ENCODE data around the gene LARGE2. TPM values are rescaled to one million over a fixed set of nuclear protein-coding genes. Genes with fewer than 3 reads are reported as not detected.

The LARGE2 gene
- total RNA-seq, 1 donor from 2014 or later: 39.4 TPM

DNA sequence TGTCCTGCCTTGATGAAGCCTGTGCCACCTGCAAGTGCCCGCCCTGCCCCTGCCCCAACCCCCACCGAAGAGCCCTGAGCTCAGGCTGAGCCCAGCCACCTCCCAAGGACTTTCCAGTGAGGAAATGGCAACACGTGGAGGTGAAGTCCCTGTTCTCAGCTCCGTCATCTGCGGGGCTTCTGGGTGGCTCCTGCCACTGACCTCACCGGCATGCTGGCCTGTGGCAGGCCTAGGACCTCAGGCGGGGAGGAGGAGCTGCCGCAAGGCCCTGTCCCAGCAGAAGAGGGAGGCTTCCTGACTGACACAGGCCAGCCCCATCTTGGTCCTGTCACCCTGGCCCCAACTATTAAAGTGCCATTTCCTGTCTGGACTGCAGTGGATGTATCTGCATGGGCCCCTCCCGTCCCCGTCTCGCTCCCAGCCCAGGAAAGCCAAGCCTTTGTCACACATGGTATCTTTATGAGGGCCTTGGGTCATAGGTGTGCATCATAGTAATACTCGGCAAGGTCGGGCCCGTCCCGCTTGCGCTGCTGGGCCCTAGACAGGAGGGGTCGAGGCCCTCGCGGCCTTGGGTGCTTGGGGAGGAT is 16.3 kb upstream of the LARGE2 start:
- Mint-ChIP-seq H3K36me3 (ENCODE audit: insufficient read depth) (peaks cover 5% of the 10 kb centered on the region), H3K9me3 (ENCODE audit: low read depth) (no peaks in the 10 kb centered on the region), H3K27ac (no peak overlapping the region), H3K4me1 (ENCODE audit: low read depth) (no peaks in the 10 kb centered on the region), H3K27me3 (no peaks in the 10 kb centered on the region), H3K4me3 (ENCODE audit: low read depth) (no peak overlapping the region)
- TF ChIP-seq, protein P1, sequence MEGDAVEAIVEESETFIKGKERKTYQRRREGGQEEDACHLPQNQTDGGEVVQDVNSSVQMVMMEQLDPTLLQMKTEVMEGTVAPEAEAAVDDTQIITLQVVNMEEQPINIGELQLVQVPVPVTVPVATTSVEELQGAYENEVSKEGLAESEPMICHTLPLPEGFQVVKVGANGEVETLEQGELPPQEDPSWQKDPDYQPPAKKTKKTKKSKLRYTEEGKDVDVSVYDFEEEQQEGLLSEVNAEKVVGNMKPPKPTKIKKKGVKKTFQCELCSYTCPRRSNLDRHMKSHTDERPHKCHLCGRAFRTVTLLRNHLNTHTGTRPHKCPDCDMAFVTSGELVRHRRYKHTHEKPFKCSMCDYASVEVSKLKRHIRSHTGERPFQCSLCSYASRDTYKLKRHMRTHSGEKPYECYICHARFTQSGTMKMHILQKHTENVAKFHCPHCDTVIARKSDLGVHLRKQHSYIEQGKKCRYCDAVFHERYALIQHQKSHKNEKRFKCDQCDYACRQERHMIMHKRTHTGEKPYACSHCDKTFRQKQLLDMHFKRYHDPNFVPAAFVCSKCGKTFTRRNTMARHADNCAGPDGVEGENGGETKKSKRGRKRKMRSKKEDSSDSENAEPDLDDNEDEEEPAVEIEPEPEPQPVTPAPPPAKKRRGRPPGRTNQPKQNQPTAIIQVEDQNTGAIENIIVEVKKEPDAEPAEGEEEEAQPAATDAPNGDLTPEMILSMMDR (IDR thresholded peaks at IDR 0.05; ENCODE audit: unreplicated experiment): no peak
- no peak for DNase-seq (ENCODE audit: low spot score, unreplicated experiment)

DNA sequence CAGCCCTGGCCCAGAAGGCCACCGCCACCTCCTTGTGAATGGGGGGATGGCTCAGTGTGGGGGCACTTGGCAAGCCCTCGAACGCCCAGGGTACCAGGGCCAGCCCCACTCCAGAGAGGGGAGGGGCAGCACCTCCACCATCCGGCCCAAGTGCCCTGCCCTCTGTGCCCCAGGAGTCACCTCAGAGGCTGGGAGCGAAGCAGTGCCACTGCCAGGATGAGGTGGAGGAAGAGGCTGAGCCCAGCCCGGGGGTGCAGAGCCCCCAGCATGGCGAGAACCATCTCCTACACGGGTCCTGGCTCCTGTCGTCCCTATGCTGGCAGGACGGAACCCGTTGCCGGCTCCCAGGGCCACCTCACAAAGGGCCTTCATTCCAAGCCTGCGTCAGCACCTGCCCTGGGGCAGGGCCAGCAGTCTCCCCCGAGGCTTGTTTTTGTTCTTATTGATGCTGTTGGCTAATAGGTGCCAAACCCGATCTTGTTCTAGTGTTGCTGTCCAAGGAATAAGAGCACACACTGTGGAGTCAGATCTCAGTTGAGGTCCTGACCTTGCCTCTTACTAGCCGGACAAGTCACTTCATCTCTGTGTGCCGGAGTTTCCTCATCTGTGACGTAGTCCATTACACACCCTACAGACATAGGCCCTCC is 15.4 kb upstream of the LARGE2 start, which contains the start of gene FREY1:
Gene FREY1 (minus strand): TSS at position 307 of the 647 bp plus-strand sequence. CDS start 26 bp downstream, at position 281.
- TF ChIP-seq, protein P1 (IDR thresholded peaks at IDR 0.05; ENCODE audit: unreplicated experiment): no peak
- Mint-ChIP-seq H3K4me1 (ENCODE audit: low read depth) (no peaks in the 10 kb centered on the region), H3K27me3 (no peaks in the 10 kb centered on the region), H3K4me3 (ENCODE audit: low read depth) (no peak within 1 kb of the TSS), H3K36me3 (ENCODE audit: insufficient read depth) (peaks cover 5% of the 10 kb centered on the region), H3K9me3 (ENCODE audit: low read depth) (no peaks in the 10 kb centered on the region), H3K27ac (no peak within 1 kb of the TSS)
- DNase-seq (ENCODE audit: low spot score, unreplicated experiment): no peak

DNA sequence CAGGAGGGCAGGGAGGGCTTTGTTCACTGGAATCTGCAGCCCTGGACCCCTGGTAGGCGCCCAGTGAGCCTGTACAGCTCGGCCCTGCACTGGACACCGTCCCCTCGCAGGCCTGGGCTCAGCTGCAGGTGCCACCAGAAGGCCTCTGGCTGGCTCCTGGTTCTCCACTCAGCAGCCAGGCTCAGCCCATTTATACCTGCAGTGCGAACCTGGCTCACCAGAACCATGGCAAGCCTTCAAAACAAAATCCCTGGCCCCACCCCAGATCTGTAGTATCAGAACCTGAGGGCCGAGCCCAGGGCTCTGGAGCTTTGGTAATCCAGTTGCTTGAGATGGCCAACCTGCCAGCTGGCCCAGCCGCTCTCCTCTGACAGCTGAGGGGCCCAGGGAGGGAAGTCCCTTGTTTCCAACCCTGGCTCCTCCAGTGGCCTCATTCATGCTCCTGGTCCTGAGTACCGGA is 14.5 kb upstream of the LARGE2 start:
- H3K36me3 Mint-ChIP-seq (ENCODE audit: insufficient read depth): peaks cover 5% of the 10 kb centered on the region
- H3K9me3 Mint-ChIP-seq (ENCODE audit: low read depth): no peaks in the 10 kb centered on the region
- no peaks in the 10 kb centered on the region for H3K4me1 Mint-ChIP-seq (ENCODE audit: low read depth)
- no peak overlapping the region for H3K27ac Mint-ChIP-seq
- TF ChIP-seq, protein P1 (IDR thresholded peaks at IDR 0.05; ENCODE audit: unreplicated experiment): no peak
- H3K4me3 Mint-ChIP-seq (ENCODE audit: low read depth): no peak overlapping the region
- H3K27me3 Mint-ChIP-seq: no peaks in the 10 kb centered on the region
- DNase-seq (ENCODE audit: low spot score, unreplicated experiment): no peak

DNA sequence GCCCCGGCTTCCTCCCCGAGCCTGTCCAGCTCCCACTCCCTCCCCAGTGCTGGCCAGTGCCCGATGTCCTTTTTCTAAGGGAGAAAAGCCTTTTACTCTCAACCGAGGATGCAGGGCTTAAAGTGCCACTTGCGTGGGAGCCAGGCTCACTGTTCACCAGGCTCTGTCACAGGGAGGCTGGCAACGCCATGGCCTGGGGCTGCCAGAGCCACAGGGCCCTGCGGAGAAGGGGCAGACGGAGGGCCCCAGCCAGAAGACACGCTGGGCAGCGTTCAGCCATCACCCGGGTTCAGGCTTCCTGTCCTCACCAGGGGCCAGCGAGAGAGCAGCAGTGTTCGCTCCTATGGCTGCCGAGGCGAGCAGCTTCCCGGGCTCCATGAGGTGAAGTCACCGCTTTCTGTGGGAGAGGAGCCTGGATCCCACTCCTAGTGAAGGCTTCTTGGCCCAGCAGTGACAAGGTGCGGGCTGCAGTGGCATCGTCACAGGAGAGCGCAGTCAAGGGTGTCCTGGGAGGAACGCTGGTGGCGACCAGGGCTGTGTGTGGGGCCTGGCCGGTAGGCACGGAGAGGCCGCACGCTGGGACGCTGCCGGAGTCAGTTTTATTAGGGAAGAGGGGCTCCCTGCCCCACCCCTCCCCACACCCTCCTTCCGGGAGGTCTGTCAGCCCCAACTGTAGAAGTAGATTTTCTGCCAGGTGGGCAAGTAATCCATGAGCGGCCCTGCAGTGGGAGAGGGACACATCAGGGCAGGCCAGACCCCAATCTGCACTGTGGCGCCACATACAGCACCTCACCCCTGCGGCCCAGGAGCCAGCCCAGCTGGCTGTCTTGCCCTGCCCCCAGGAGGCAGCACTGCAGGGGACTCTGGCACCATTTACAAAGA is 12.6 kb upstream of the LARGE2 start:
- DNase-seq (ENCODE audit: low spot score, unreplicated experiment): no peak
- Mint-ChIP-seq H3K27ac (no peak overlapping the region), H3K27me3 (no peaks in the 10 kb centered on the region), H3K4me1 (ENCODE audit: low read depth) (no peaks in the 10 kb centered on the region), H3K9me3 (ENCODE audit: low read depth) (no peaks in the 10 kb centered on the region), H3K4me3 (ENCODE audit: low read depth) (no peak overlapping the region), H3K36me3 (ENCODE audit: insufficient read depth) (peaks cover 2% of the 10 kb centered on the region)
- TF ChIP-seq, protein P1 (IDR thresholded peaks at IDR 0.05; ENCODE audit: unreplicated experiment): no peak

DNA sequence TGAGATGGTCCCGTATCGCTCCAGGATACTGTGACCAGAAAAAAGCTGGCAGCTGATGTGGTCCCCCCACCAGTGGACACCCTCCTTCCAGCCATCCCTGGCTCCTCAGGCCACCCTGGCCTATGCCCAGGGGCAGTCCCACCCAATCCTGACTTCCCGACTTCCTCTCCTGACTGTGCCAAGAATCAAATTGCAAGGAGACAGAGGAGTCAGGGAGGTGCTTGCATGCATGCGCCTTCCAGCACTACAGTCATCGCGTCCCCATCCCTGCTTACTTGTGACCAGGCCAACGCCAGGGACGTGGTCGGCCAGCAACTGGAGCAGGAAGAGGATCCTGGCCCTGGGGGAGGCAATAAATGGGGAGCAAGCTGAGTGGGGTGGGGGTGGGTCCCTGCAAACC is 11.8 kb upstream of the LARGE2 start:
- no peaks in the 10 kb centered on the region for H3K4me1 Mint-ChIP-seq (ENCODE audit: low read depth)
- TF ChIP-seq, protein P1 (IDR thresholded peaks at IDR 0.05; ENCODE audit: unreplicated experiment): no peak
- no peaks in the 10 kb centered on the region for H3K36me3 Mint-ChIP-seq (ENCODE audit: insufficient read depth)
- H3K27me3 Mint-ChIP-seq: no peaks in the 10 kb centered on the region
- H3K27ac Mint-ChIP-seq: no peak overlapping the region
- H3K9me3 Mint-ChIP-seq (ENCODE audit: low read depth): no peaks in the 10 kb centered on the region
- no peak for DNase-seq (ENCODE audit: low spot score, unreplicated experiment)
- no peak overlapping the region for H3K4me3 Mint-ChIP-seq (ENCODE audit: low read depth)

Data from progenitor cell of endocrine pancreas (in vitro differentiated cells).